Gastroesophageal sphincter (tissue), 4 donors: ENCODE measurements around the gene RNF175. TPM values are rescaled to one million over a fixed set of nuclear protein-coding genes. Genes with fewer than 3 reads are reported as not detected.

Source experiments
- ATAC-seq: fragments of 150-250 bp; one replicate; pipeline ENCODE4 v1.9.1; 2016; ENCODE audit warnings: mild to moderate bottlenecking, moderate library complexity
- H3K27ac ChIP-seq, 4 donors: fragments of 200-600 bp; sonication (generic) in 3 of 4; 1 replicate in 3 of 4; 2 replicates in 1 of 4; pipeline ENCODE4 v1.5.1; 2016 to 2019
- H3K27me3 ChIP-seq: fragments of 200-600 bp; sonication (generic); one replicate; pipeline ENCODE4 v1.5.1; 2019
- H3K36me3 ChIP-seq, 2 donors: fragments of 200-600 bp; sonication (generic); one replicate each; pipeline ENCODE4 v1.5.1; 2019; ENCODE audit warnings: control low read depth in 1 of 2
- H3K4me1 ChIP-seq, 3 donors: fragments of 200-600 bp; sonication (generic); 1 replicate in 2 of 3; 2 replicates in 1 of 3; pipeline ENCODE4 v1.5.1; 2016 to 2019; ENCODE audit warnings: control low read depth in 2 of 3
- H3K4me3 ChIP-seq, 2 donors: fragments of 200-600 bp; sonication (generic); one replicate each; pipeline ENCODE4 v1.5.1; 2019; ENCODE audit warnings: mild to moderate bottlenecking in 1 of 2, moderate library complexity in 1 of 2
- H3K9me3 ChIP-seq, 3 donors: fragments of 200-600 bp; sonication (generic); one replicate each; pipeline ENCODE4 v1.5.1; 2017 to 2019; ENCODE audit warnings: control low read depth in 2 of 3
- EP300 ChIP-seq: sonication (generic); formaldehyde crosslinking; IDR thresholded peaks from one replicate; pipeline ENCODE4 v1.6.1; 2017; ENCODE audit warnings: antibody characterized with exemption, mild to moderate bottlenecking
- POLR2A ChIP-seq, 2 donors: fragments of 450-650 bp; IDR thresholded peaks; one replicate each; pipeline ENCODE4 v1.6.1; 2017; ENCODE audit warnings: antibody characterized with exemption in 2 of 2, mild to moderate bottlenecking in 2 of 2, moderate library complexity in 1 of 2
- POLR2AphosphoS5 ChIP-seq: sonication (generic); formaldehyde crosslinking; IDR thresholded peaks from one replicate; pipeline ENCODE4 v1.6.1; 2017; ENCODE audit warnings: antibody characterized with exemption
- WGBS, 2 donors: methylation state at CpG; one replicate each; pipeline ENCODE4 v1.1.5; 2018; ENCODE audit warnings: low coverage in 1 of 2; 5-methylcytosine and 5-hydroxymethylcytosine counted together
- total RNA-seq, 4 donors: library from RNA; depleted of rRNA; stranded (reverse); fragments of >200 nt; gene quantifications; one replicate each; pipeline ENCODE4 v1.1.0, GENCODE V29; 2016
- TF ChIP-seq, protein P1 (sequence below), 4 experiments: fragments of 200-600 bp in 2 of 4; fragments of 450-650 bp in 2 of 4; sonication (generic) in 1 of 4; IDR thresholded peaks; one replicate each; pipeline ENCODE4 v1.5.1; 2017 to 2019; ENCODE audit warnings: antibody characterized with exemption in 4 of 4, mild to moderate bottlenecking in 2 of 4, moderate library complexity in 2 of 4

The RNF175 gene
- total RNA-seq, 4 donors from 2014 or later, result 0.16 to 0.89 (median 0.67) TPM; not detected in 1

DNA sequence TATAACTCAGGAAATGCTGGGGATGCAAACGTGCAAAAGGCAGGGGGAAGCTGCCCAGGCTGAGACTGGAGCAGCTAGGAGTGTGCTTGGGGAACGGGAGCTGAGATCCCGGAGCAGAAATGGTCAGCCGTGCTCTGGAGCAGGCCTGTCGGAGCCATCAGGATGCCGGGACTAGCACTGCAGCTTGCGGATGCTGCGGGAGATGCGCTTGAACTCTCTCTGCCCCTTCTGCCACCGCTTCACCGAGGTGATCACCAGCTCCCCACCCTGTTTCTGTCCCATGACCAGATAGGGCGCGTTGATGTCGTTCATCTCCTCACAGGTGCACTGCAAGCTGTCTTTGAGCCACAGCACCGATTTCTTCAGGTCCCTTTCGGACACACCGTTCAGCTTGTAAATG, 21.5 kb upstream of the RNF175 start:
- H3K27ac ChIP-seq, result no peak overlapping the region
- no peaks in the 10 kb centered on the region for H3K4me1 ChIP-seq
- no peaks in the 10 kb centered on the region for H3K36me3 ChIP-seq
- WGBS, 2 donors, result 70 to 94% methylated on average over 2 to 13 of the region's 17 CpGs
- no peak overlapping the region for H3K4me3 ChIP-seq
- H3K9me3 ChIP-seq, result peaks cover 0 to 7% (median 0%) of the 10 kb centered on the region in 3 donors
- TF ChIP-seq, protein P1, sequence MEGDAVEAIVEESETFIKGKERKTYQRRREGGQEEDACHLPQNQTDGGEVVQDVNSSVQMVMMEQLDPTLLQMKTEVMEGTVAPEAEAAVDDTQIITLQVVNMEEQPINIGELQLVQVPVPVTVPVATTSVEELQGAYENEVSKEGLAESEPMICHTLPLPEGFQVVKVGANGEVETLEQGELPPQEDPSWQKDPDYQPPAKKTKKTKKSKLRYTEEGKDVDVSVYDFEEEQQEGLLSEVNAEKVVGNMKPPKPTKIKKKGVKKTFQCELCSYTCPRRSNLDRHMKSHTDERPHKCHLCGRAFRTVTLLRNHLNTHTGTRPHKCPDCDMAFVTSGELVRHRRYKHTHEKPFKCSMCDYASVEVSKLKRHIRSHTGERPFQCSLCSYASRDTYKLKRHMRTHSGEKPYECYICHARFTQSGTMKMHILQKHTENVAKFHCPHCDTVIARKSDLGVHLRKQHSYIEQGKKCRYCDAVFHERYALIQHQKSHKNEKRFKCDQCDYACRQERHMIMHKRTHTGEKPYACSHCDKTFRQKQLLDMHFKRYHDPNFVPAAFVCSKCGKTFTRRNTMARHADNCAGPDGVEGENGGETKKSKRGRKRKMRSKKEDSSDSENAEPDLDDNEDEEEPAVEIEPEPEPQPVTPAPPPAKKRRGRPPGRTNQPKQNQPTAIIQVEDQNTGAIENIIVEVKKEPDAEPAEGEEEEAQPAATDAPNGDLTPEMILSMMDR (IDR thresholded peaks at IDR 0.05), result no peak
- no peak for TF ChIP-seq POLR2AphosphoS5
- no peak for TF ChIP-seq POLR2A (IDR thresholded peaks at IDR 0.05)
- no peak for TF ChIP-seq EP300
- peaks cover 5% of the 10 kb centered on the region for H3K27me3 ChIP-seq
- ATAC-seq, result no peak

DNA sequence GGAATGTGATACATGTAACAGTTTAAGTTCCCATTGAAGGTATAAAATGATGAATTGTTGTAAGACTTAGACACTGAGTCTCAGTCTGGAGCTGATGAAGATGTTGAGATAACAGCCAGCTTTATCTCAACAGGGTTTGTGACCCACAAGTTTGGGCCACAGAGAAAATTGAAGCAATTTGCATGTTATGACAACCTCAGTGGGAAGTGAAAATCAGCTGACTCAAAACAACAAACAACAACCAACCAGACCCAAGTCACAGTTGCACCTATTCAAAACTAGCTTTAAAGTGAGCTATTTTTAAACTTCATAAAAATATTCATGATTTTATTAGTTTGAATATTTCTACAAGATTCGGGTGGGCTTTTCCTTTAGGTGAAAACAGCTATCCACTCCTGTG, 21.1 kb upstream of the RNF175 start:
- Histone ChIP-seq H3K9me3 (peaks cover 0 to 7% (median 0%) of the 10 kb centered on the region in 3 donors), H3K36me3 (no peaks in the 10 kb centered on the region), H3K27me3 (peaks cover under 1% of the 10 kb centered on the region), H3K4me1 (no peaks in the 10 kb centered on the region), H3K4me3 (no peak overlapping the region), H3K27ac (no peak overlapping the region)
- WGBS, 2 donors, result 67 to 71% methylated on average over 1 of the region's 1 CpG
- TF ChIP-seq POLR2AphosphoS5, result no peak
- TF ChIP-seq, protein P1 (IDR thresholded peaks at IDR 0.05), result no peak
- no peak for ATAC-seq

DNA sequence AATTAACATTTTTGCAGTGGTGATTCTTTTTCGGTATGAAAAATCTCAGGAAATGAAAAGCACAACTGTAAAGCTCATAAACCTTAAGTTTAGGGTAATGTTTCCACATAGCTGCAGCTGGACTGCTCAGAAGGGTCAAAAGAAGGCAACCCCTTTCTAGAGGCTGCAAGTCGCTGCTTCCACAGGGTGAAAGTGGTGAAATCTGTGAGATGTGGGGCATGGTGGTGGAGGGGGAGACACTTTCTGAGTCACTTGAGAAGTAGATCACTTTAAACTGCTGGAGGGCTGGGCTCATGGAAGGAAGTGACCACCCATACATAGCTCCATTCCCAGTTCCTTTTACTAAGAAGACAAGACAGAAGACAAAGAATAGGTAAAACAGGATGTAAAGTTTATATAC, 20.4 kb upstream of the RNF175 start:
- no peak for TF ChIP-seq POLR2A (IDR thresholded peaks at IDR 0.05)
- TF ChIP-seq, protein P1 (IDR thresholded peaks at IDR 0.05), result no peak
- TF ChIP-seq EP300, result no peak
- TF ChIP-seq POLR2AphosphoS5, result no peak
- Histone ChIP-seq H3K9me3 (peaks cover 0 to 7% (median 0%) of the 10 kb centered on the region in 3 donors), H3K4me3 (no peak overlapping the region), H3K36me3 (no peaks in the 10 kb centered on the region), H3K27me3 (no peaks in the 10 kb centered on the region), H3K27ac (no peak overlapping the region), H3K4me1 (no peaks in the 10 kb centered on the region)
- no peak for ATAC-seq
- 61 to 68% methylated on average over 2 of the region's 2 CpGs for WGBS, 2 donors

DNA sequence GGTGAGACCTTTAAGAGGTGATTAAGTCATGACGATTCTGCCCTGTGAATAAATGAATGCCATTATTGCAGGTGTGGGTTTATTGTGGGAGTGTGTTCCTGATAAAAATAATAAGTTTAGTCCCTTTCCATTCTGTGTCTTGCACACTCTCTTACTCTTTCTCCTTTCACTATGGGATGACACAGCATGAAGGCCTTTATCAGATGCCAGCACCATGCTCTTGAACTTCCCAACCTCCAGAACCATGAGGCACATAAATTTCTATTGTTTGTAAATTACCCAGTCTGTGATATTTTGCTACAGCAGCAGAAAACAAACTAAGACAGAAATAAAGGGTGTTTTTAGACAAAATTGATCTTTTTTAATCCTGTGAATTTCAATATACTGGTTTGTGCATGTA, 18.6 kb upstream of the RNF175 start:
- 88 to 100% methylated on average over 1 of the region's 1 CpG for WGBS, 2 donors
- Histone ChIP-seq H3K27ac (no peak overlapping the region), H3K27me3 (no peaks in the 10 kb centered on the region), H3K4me1 (no peaks in the 10 kb centered on the region), H3K4me3 (no peak overlapping the region), H3K9me3 (peaks cover 0 to 7% (median 0%) of the 10 kb centered on the region in 3 donors), H3K36me3 (no peaks in the 10 kb centered on the region)
- TF ChIP-seq POLR2AphosphoS5 (no peak), EP300 (no peak), POLR2A (IDR thresholded peaks at IDR 0.05) (no peak)
- TF ChIP-seq, protein P1 (IDR thresholded peaks at IDR 0.05), result no peak
- no peak for ATAC-seq

DNA sequence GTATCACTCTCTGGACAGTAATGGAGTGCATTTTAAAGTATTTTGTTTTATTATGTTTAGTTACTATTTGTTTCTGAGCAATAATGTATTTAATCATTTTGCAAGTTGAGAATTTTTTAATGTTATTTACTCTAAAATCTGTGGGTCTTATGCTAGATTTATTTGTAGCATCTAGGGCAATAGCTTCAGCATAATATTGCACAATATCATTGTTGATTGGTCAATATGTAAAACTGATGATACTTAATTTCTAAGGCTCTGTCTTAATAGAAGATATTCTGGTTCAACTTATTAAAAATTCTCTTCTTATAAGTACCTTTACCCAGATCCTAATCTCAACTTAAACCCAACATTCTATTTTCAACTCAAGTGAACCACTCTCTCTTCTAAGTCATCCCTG, 17.6 kb upstream of the RNF175 start:
- no peaks in the 10 kb centered on the region for H3K36me3 ChIP-seq
- H3K27ac ChIP-seq, result no peak overlapping the region
- H3K27me3 ChIP-seq, result no peaks in the 10 kb centered on the region
- TF ChIP-seq, protein P1 (IDR thresholded peaks at IDR 0.05), result no peak
- TF ChIP-seq POLR2A (IDR thresholded peaks at IDR 0.05), result no peak
- no peak for TF ChIP-seq EP300
- no peak for TF ChIP-seq POLR2AphosphoS5
- no peaks in the 10 kb centered on the region for H3K4me1 ChIP-seq
- ATAC-seq, result no peak
- H3K9me3 ChIP-seq, result peaks cover 0 to 7% (median 0%) of the 10 kb centered on the region in 3 donors
- no peak overlapping the region for H3K4me3 ChIP-seq
